ENCODE measurements around the gene ONECUT1. TPM values are rescaled to one million over a fixed set of nuclear protein-coding genes. Genes with fewer than 3 reads are reported as not detected.

ONECUT1 gene
- polyA plus RNA-seq, 2 of the 4 experiments (the other 2 are of a cell fraction): 0.05 to 0.36 TPM

DNA sequence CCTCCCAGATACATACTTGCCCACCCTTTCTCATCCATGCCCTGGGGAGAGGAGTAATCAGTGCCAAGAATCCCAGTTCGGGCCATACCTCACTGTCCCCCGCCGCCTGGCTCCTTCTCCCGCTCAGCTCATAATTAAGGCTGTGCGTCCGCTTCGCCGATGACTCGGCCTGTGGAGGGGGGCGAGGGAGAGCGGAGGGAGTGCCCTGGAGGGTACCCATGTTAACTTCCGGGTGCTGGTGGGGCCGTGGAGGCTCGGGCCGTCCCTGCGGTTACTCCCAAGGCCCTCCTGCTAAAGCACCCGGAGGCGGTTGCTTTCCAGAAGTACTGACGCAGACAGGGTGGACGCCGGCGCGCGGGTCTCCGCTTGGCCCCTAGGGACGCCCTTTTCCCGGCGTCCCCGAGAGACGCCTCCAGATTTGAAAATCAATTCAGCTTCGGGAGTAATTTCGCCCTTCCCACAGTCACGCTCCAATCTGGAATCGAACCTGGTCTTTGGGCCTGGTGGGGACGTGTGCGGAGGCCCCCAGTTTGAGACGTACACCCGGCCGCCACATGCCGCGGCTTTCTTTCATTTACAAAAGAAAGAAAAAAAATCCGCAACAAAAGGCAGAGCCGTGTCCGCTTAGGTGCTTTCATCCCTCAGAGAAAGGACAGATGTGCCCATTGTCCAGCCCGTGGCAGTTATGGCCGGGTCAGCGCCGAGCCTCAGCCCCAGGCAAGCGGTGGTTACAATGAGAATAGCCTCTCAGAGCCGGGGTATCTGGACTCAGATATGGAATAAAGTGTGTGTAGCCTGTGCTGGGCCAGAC, 1.0 kb upstream of the ONECUT1 start:
- Histone ChIP-seq H3K4me1 (peaks cover 10% of the 10 kb centered on the region; the same call in 2 of the 3 replicates), H3K4me2 (peak overlapping the region; percentile 84), H3K9me3 (no peaks in the 10 kb centered on the region), H3K27ac (peak overlapping the region; percentile 70 to 89; a peak in 4 of 6 replicates), H3K4me3 (peak overlapping the region; percentile 49)
- TF ChIP-seq SREBF2 (IDR thresholded peaks at IDR 0.05): no peak
- 94% methylated on average over 46 of the region's 50 CpGs for WGBS (ENCODE audit: missing lambda C conversion rate)
- DNase-seq (ENCODE audit: low read depth in 1 of 2, low spot score in 1 of 2): no peak
- no peak for FAIRE-seq
- CTCF ChIA-PET: interaction anchor here (1.1 to 2.1 kb wide), 6 partner anchors 9 to 408 kb away, joined by 3 to 6 read pairs (median 5); no protein-coding TSS in a partner anchor
- POLR2A ChIA-PET: no interaction called here
- ATAC-seq: no peak

DNA sequence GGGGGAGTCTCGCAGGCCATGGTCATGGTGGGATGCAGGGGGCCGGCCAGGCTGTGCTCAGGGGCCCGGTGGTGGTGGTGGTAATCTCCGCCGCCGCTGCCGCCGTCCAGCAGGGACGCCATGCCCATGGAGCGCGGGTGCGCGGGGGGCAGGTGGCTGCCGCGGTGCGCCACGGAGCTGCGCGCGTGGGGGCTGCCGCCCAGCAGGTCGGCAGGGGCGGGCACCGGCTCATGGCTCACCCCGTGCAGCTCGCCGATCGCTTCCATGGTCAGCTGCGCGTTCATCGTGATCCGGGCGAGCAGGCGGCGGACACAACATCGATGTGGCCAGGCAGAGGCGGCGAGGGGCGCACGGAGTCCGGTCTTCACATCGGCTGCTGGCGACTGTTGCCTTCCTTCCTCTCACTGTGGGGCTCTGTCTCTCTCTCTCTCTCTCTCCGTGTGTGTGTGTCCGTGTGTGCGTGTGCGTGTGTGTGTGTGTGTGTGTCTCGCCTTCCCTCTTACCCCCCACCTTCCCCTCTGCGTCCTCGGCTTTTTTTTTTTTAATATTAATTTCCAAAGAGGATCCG, 451 bp downstream of the ONECUT1 start:
- DNase-seq (ENCODE audit: low read depth in 1 of 2, low spot score in 1 of 2) (peak in 1 of 2 experiments; percentile 64), FAIRE-seq (no peak), ATAC-seq (peak; percentile 40 to 62)
- TF ChIP-seq, protein P1, sequence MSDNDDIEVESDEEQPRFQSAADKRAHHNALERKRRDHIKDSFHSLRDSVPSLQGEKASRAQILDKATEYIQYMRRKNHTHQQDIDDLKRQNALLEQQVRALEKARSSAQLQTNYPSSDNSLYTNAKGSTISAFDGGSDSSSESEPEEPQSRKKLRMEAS (IDR thresholded peaks at IDR 0.05): peak; percentile 14; the same call in 1 of the 2 replicates
- TF ChIP-seq HOXB5 (CRISPR knock-in tag; IDR thresholded peaks at IDR 0.05): no peak
- Histone ChIP-seq H3K4me2 (peak overlapping the region; percentile 84), H3K4me1 (peaks cover 10% of the 10 kb centered on the region; the same call in 2 of the 3 replicates), H3K9me3 (no peaks in the 10 kb centered on the region), H3K4me3 (peak overlapping the region; percentile 49), H3K27ac (peak overlapping the region; percentile 70 to 89)
- 3% methylated on average over 31 of the region's 51 CpGs for WGBS (ENCODE audit: missing lambda C conversion rate)
- ChIA-PET POLR2A (no interaction called here), CTCF (interaction anchor here (0.8 to 2.1 kb wide), 6 partner anchors 8 to 407 kb away, joined by 3 to 6 read pairs (median 5); no protein-coding TSS in a partner anchor)

DNA sequence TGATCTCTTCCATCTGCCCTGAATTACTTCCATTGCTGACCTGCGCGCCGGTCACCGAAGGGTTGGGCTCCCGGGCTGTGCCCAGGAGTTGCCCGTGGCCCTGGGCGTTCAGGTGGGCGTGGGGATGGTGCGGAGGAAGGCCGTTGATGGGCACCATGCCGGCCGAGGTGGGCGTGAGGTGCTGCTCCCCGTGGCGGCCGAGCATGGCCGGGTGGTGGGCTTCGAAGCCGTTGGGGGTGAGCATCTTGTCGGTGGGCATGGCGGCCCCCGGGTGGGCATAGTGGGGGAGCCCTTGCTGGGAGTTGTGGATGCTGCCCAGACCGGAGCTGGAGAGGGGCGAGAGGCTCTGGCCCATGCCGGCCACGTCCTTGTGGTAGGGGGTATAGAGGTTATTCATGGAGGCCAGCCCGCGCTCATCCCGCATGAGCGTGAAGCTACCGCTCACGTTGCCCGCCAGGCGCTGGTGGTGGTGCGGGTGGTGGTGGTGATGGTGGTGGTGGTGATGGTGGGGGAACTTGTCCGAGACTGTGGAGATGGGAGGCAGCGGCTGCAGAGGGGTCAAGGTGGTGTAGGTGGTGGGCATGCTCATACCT, 1.0 kb downstream of the ONECUT1 start:
- Histone ChIP-seq H3K9me3 (no peaks in the 10 kb centered on the region), H3K4me2 (peak overlapping the region; percentile 84), H3K4me3 (peak overlapping the region; percentile 49), H3K27ac (peak overlapping the region in 1 of 2 experiments; percentile 89; a peak in 4 of 6 replicates), H3K4me1 (peaks cover 10% of the 10 kb centered on the region; the same call in 2 of the 3 replicates)
- ATAC-seq (no peak; a peak in 1 of 6 replicates), FAIRE-seq (no peak), DNase-seq (ENCODE audit: low read depth in 1 of 2, low spot score in 1 of 2) (no peak)
- ChIA-PET POLR2A (no interaction called here), CTCF (interaction anchor here (0.8 to 2.1 kb wide), 3 partner anchors 9 to 408 kb away, joined by 4 to 6 read pairs (median 5); no protein-coding TSS in a partner anchor)
- WGBS (ENCODE audit: missing lambda C conversion rate): 55% methylated on average over 34 of the region's 37 CpGs
- TF ChIP-seq KDM1A (IDR thresholded peaks at IDR 0.05; ENCODE audit: low read depth) (no peak), TFCP2L1 (CRISPR knock-in tag; IDR thresholded peaks at IDR 0.05) (no peak), ZSCAN20 (CRISPR knock-in tag; IDR thresholded peaks at IDR 0.05) (no peak), NPAS2 (CRISPR knock-in tag; IDR thresholded peaks at IDR 0.05; ENCODE audit: borderline replicate concordance) (no peak), RARB (CRISPR knock-in tag; IDR thresholded peaks at IDR 0.05) (no peak), TP53 (CRISPR knock-in tag; IDR thresholded peaks at IDR 0.05) (no peak)
- TF ChIP-seq, protein P2, sequence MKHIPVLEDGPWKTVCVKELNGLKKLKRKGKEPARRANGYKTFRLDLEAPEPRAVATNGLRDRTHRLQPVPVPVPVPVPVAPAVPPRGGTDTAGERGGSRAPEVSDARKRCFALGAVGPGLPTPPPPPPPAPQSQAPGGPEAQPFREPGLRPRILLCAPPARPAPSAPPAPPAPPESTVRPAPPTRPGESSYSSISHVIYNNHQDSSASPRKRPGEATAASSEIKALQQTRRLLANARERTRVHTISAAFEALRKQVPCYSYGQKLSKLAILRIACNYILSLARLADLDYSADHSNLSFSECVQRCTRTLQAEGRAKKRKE (CRISPR knock-in tag; IDR thresholded peaks at IDR 0.05; ENCODE audit: low read depth): no peak

DNA sequence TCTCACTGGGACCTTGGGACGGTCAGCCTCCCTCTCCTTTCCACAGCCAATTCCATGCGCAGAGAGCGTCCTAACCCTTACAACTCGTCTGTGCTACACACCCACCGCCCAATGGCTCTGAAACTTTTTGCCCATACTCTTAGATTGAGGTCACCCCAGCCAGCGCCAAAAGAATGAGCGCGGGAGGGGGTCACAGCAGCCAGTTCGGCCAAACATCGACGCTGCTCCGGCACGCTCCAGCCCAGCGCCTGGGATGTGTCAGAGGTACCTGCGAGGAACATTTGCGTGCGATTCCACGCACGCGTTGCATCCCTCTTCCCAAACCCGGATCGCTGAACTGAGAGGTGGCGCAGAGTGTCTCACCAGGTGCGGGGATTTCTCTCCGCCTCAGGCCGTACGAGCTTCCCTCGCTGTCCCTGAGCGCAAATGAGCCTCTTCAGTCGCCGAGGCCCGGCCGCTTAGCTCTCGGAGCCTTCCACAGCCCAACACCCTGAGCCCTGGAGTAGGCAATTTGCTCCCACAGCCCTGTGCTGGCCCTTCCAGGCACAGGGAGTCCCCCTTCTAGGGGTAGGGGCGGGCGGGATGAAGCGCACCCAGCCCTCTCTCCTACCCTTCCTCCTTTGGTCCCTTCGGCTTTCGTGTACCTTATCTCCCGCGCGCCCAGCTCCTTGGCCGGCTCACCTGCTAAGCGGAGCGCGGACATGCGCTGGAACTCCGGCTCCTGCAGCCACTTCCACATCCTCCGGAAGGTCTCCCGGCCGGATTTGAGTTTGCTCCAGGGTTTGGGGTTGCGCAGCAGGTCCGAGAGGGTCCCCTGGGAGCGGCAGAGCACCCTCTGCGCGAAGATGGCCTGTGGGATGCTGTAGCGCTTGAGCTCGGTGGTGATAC, 1.8 kb downstream of the ONECUT1 start:
- peak in 1 of 2 experiments; percentile 28 for DNase-seq (ENCODE audit: low read depth in 1 of 2, low spot score in 1 of 2)
- no peak for ATAC-seq
- no peaks in the 10 kb centered on the region for H3K9me3 ChIP-seq
- ChIA-PET CTCF (interaction anchor here (0.6 to 2.1 kb wide), 5 partner anchors 8 to 409 kb away, joined by 3 to 7 read pairs (median 5); no protein-coding TSS in a partner anchor), POLR2A (no interaction called here)
- H3K4me1 ChIP-seq: peaks cover 10% of the 10 kb centered on the region; the same call in 2 of the 3 replicates
- H3K27ac ChIP-seq: no peak overlapping the region
- FAIRE-seq: no peak
- H3K4me2 ChIP-seq: peak overlapping the region; percentile 84; the same call in 1 of the 3 replicates
- WGBS (ENCODE audit: missing lambda C conversion rate): 62% methylated on average over 57 of the region's 58 CpGs
- H3K4me3 ChIP-seq: peak overlapping the region; percentile 49; the same call in 1 of the 3 replicates
- no peak for TF ChIP-seq EP300 (IDR thresholded peaks at IDR 0.05)
- TF ChIP-seq, protein P3, sequence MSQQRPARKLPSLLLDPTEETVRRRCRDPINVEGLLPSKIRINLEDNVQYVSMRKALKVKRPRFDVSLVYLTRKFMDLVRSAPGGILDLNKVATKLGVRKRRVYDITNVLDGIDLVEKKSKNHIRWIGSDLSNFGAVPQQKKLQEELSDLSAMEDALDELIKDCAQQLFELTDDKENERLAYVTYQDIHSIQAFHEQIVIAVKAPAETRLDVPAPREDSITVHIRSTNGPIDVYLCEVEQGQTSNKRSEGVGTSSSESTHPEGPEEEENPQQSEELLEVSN (IDR thresholded peaks at IDR 0.05; ENCODE audit: borderline replicate concordance, low read depth): no peak
- TF ChIP-seq JUN (IDR thresholded peaks at IDR 0.05): no peak
- TF ChIP-seq, protein P4, sequence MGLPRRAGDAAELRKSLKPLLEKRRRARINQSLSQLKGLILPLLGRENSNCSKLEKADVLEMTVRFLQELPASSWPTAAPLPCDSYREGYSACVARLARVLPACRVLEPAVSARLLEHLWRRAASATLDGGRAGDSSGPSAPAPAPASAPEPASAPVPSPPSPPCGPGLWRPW (IDR thresholded peaks at IDR 0.05): no peak
- no peak for TF ChIP-seq CBX8 (IDR thresholded peaks at IDR 0.05)
- TF ChIP-seq MYC (IDR thresholded peaks at IDR 0.05; ENCODE audit: borderline replicate concordance, low read length): no peak
- TF ChIP-seq TP53 (CRISPR knock-in tag; IDR thresholded peaks at IDR 0.05): no peak
- TF ChIP-seq, protein P5, sequence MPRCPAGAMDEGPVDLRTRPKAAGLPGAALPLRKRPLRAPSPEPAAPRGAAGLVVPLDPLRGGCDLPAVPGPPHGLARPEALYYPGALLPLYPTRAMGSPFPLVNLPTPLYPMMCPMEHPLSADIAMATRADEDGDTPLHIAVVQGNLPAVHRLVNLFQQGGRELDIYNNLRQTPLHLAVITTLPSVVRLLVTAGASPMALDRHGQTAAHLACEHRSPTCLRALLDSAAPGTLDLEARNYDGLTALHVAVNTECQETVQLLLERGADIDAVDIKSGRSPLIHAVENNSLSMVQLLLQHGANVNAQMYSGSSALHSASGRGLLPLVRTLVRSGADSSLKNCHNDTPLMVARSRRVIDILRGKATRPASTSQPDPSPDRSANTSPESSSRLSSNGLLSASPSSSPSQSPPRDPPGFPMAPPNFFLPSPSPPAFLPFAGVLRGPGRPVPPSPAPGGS (IDR thresholded peaks at IDR 0.05): no peak
- no peak for TF ChIP-seq ZSCAN20 (CRISPR knock-in tag; IDR thresholded peaks at IDR 0.05)
- TF ChIP-seq, protein P6, sequence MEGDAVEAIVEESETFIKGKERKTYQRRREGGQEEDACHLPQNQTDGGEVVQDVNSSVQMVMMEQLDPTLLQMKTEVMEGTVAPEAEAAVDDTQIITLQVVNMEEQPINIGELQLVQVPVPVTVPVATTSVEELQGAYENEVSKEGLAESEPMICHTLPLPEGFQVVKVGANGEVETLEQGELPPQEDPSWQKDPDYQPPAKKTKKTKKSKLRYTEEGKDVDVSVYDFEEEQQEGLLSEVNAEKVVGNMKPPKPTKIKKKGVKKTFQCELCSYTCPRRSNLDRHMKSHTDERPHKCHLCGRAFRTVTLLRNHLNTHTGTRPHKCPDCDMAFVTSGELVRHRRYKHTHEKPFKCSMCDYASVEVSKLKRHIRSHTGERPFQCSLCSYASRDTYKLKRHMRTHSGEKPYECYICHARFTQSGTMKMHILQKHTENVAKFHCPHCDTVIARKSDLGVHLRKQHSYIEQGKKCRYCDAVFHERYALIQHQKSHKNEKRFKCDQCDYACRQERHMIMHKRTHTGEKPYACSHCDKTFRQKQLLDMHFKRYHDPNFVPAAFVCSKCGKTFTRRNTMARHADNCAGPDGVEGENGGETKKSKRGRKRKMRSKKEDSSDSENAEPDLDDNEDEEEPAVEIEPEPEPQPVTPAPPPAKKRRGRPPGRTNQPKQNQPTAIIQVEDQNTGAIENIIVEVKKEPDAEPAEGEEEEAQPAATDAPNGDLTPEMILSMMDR (IDR thresholded peaks at IDR 0.05): no peak
- no peak for TF ChIP-seq GATA3 (IDR thresholded peaks at IDR 0.05; ENCODE audit: borderline replicate concordance)
- no peak for TF ChIP-seq EHF (CRISPR knock-in tag; IDR thresholded peaks at IDR 0.05)
